Measurements from ENCODE around the gene DEFB132. TPM values are rescaled to one million over a fixed set of nuclear protein-coding genes. Genes with fewer than 3 reads are reported as not detected.

Gene DEFB132
- total and polyA plus RNA-seq, 2 of the 13 experiments (the other 11 are each of a cell fraction or from before 2014, with no cell fraction given) = not detected

DNA sequence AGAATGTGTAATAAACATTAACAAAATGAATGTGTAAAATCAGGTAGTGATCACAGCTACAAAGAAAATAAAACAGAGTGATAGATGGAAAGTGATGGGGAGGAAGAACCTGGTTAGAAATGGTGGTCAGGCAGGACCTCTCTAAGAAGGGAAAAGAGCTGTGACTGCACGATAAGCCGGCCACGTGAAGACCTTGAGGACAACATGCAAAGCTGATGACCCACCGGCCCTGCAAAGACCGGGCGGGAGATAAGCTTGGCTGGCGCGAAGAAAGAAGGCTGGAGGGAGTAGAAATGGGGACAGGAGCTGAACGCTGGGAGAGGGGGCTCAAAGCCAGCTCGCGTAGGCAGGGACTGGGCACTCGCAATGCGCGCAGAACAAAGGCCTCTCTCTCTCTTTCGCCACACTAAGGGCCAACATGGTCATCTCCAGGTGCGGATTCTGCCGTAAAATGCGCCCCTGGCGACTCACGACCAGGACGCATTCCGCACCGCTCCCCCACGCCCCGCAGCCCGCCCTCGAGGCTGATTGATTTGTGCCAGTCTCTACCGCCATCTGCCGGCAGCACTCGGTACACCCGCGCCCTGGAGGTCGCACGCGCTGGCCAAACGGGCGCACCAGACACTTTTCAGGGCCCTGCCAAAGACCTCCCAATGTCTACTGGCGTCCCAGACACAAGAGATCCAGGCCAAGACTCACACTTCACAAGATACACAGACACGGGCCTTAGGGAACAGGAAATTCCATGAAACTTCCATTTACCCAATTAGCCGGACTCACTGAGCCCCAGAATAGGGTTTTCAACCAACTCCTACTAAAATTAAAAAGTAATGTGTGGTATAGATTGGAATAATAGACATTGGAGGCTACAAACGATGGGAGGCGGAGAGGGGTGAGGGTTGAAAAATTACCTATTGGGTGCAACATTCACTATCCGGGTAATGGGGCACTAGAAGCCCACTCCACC, 9.4 kb downstream of the DEFB132 start (continued):
- no peak for TF ChIP-seq ZHX2 (IDR thresholded peaks at IDR 0.05; ENCODE audit: low read depth)
- peak; percentile 5; the same call in 1 of the 2 replicates for TF ChIP-seq ZHX2 (CRISPR knock-in tag; IDR thresholded peaks at IDR 0.05; ENCODE audit: borderline replicate concordance)
- TF ChIP-seq HNRNPLL (IDR thresholded peaks at IDR 0.05; ENCODE audit: low read depth, low read length, poor library complexity, severe bottlenecking) = peak; percentile 99
- peak; percentile 86; the same call in 1 of the 2 replicates for TF ChIP-seq PCBP1 (IDR thresholded peaks at IDR 0.05; ENCODE audit: borderline replicate concordance, low read depth, low read length)
- 0 out of 2 replicates have a peak, but pooled peaks have one; percentile 45 for TF ChIP-seq SAFB2 (CRISPR knock-in tag; IDR thresholded peaks at IDR 0.05; ENCODE audit: borderline replicate concordance, low read depth)
- peak; percentile 85 for TF ChIP-seq PITX1 (CRISPR knock-in tag; IDR thresholded peaks at IDR 0.05)
- no peak; the same call in 1 of the 2 replicates for TF ChIP-seq ZSCAN20 (CRISPR knock-in tag; IDR thresholded peaks at IDR 0.05; ENCODE audit: borderline replicate concordance)
- TF ChIP-seq RNF219 (CRISPR knock-in tag; IDR thresholded peaks at IDR 0.05) = no peak
- no peak for TF ChIP-seq ZNF10 (CRISPR knock-in tag; IDR thresholded peaks at IDR 0.05; ENCODE audit: borderline replicate concordance, low read depth)
- TF ChIP-seq ZBTB42 (CRISPR knock-in tag; IDR thresholded peaks at IDR 0.05) = peak; percentile 95
- TF ChIP-seq NR2F2 (IDR thresholded peaks at IDR 0.05; ENCODE audit: borderline replicate concordance, low read depth) = no peak
- TF ChIP-seq MIER2 (CRISPR knock-in tag; IDR thresholded peaks at IDR 0.05) = no peak; the same call in 1 of the 2 replicates
- TF ChIP-seq GLMP (CRISPR knock-in tag; IDR thresholded peaks at IDR 0.05; ENCODE audit: borderline replicate concordance) = no peak
- TF ChIP-seq REPIN1 (CRISPR knock-in tag; IDR thresholded peaks at IDR 0.05; ENCODE audit: borderline replicate concordance, low read depth) = peak; percentile 98
- TF ChIP-seq PPARG (CRISPR knock-in tag; conservative IDR thresholded peaks at IDR 0.05) = peak; percentile 65
- TF ChIP-seq, protein P1, sequence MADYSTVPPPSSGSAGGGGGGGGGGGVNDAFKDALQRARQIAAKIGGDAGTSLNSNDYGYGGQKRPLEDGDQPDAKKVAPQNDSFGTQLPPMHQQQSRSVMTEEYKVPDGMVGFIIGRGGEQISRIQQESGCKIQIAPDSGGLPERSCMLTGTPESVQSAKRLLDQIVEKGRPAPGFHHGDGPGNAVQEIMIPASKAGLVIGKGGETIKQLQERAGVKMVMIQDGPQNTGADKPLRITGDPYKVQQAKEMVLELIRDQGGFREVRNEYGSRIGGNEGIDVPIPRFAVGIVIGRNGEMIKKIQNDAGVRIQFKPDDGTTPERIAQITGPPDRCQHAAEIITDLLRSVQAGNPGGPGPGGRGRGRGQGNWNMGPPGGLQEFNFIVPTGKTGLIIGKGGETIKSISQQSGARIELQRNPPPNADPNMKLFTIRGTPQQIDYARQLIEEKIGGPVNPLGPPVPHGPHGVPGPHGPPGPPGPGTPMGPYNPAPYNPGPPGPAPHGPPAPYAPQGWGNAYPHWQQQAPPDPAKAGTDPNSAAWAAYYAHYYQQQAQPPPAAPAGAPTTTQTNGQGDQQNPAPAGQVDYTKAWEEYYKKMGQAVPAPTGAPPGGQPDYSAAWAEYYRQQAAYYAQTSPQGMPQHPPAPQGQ (CRISPR knock-in tag; IDR thresholded peaks at IDR 0.05; ENCODE audit: borderline replicate concordance) = peak; percentile 42; the same call in 1 of the 2 replicates

All from HepG2 (cell line).